ENCODE data around the gene DSC1. TPM values are rescaled to one million over a fixed set of nuclear protein-coding genes. Genes with fewer than 3 reads are reported as not detected.
A peak's percentile ranks its signal among the peaks of the same experiment; 100 is the strongest.

The DSC1 gene
- total RNA-seq, 1 donor from 2014 or later = 7.5 TPM

DNA sequence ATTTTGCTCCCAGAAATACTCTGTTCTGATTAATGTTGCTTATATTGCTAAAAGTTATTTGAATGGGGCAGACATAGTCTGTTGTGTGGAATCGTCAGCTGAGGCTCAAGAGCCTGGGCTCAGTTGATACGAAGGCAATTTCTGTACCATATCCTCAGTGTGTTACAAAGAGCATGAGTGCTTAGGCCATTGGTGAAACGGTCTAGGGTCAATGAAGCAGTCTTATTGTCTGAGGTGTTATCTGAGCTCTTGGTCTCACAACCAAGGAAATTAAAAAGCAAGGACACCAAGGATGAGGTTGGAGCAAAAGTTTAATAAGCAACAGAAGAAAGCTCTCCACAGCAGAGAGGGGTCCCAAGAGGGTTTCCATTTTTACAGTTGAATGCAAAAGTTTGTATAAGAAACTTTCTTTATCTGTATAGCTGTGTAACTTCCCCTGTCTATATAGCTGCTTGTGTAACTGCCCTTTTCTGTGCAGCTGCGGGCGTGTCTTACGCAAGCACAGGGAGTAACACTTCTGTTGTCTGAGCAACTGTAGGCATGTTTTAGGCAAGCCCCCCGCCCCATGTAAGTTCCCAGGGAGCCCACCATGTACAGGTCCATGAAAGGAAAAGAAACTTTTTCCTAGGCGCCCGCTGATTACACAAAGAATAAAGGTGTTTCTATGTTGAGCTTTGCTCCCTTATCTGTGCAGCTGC is 40.6 kb upstream of the DSC1 start:
- intact Hi-C loops (cut with micrococcal nuclease) = no loop called here
- H3K36me3 ChIP-seq = no peaks in the 10 kb centered on the region
- DNase-seq = peak; percentile 32
- H3K4me3 ChIP-seq = peak overlapping the region; percentile 60
- H3K9me3 ChIP-seq (replicated peaks) = no peaks in the 10 kb centered on the region
- no peaks in the 10 kb centered on the region for H3K27me3 ChIP-seq (ENCODE audit: low read depth)
- TF ChIP-seq, protein P1, sequence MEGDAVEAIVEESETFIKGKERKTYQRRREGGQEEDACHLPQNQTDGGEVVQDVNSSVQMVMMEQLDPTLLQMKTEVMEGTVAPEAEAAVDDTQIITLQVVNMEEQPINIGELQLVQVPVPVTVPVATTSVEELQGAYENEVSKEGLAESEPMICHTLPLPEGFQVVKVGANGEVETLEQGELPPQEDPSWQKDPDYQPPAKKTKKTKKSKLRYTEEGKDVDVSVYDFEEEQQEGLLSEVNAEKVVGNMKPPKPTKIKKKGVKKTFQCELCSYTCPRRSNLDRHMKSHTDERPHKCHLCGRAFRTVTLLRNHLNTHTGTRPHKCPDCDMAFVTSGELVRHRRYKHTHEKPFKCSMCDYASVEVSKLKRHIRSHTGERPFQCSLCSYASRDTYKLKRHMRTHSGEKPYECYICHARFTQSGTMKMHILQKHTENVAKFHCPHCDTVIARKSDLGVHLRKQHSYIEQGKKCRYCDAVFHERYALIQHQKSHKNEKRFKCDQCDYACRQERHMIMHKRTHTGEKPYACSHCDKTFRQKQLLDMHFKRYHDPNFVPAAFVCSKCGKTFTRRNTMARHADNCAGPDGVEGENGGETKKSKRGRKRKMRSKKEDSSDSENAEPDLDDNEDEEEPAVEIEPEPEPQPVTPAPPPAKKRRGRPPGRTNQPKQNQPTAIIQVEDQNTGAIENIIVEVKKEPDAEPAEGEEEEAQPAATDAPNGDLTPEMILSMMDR (IDR thresholded peaks at IDR 0.05; ENCODE audit: borderline replicate concordance) = no peak
- peaks cover 14% of the 10 kb centered on the region for H3K4me1 ChIP-seq
- peak overlapping the region; percentile 77 for H3K27ac ChIP-seq (replicated peaks)

DNA sequence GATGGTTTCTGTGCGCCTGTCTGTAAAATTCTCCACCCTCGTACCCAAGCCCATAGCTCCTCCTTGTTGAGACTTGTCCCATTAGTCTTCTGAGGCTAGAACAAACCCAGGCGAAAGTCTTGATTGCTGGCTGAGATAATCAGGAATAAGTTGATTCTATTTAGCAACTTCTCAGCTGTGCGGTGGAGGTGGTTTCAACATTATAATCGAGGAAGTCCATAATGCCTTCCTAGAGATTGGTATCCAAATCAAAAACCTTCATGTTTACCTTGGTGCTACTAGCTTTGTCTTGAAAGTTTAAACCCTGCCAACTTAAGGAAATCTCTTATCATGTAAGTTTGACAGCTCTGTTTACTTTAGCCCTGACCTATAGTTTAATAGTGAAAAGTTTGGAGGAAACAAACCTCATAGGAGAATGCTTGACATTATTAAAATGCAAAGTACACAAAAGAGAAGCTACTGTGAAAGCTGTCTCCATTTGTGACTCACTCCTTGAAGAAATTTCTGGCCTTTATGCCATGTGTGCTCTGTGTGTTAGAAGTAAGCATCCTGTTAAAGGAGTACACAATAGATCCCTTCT is 36.6 kb upstream of the DSC1 start:
- intact Hi-C loops (cut with micrococcal nuclease) = no loop called here

GRCh38 chr18:31197676-31198075 is 35.0 kb upstream of the DSC1 start:
- intact Hi-C loops (cut with micrococcal nuclease) = no loop called here

More for the DNA sequence above, 36.6 kb upstream of the DSC1 start:
- TF ChIP-seq, protein P1 (IDR thresholded peaks at IDR 0.05; ENCODE audit: borderline replicate concordance) = no peak
- peaks cover 5% of the 10 kb centered on the region for H3K4me1 ChIP-seq
- H3K36me3 ChIP-seq = no peaks in the 10 kb centered on the region
- H3K27me3 ChIP-seq (ENCODE audit: low read depth) = no peaks in the 10 kb centered on the region
- H3K9me3 ChIP-seq (replicated peaks) = no peaks in the 10 kb centered on the region
- no peak for DNase-seq
- no peak overlapping the region for H3K27ac ChIP-seq (replicated peaks)
- H3K4me3 ChIP-seq = no peak overlapping the region

DNA sequence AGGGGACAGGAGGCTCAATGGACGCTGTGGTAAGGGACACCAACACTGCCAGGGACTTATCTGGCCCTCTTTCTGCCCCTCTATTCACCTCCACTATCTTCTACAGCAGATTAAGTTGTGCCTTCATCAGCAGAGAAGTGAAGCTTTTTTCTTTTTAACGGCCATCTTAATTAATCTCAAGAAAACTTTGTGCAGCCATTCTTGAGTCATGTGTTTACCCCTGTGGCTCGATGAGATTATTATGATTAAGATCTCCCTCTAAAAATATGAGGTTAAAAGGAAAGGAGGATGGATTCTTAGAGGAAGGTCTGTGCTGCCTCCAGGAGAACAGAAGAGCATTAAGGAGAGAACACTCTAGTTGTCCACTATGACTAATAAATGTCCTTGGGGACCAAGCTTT is 32.4 kb upstream of the DSC1 start:
- TF ChIP-seq, protein P1 (IDR thresholded peaks at IDR 0.05; ENCODE audit: borderline replicate concordance) = no peak
- H3K27ac ChIP-seq (replicated peaks) = no peak overlapping the region
- no peak for DNase-seq
- H3K9me3 ChIP-seq (replicated peaks) = no peaks in the 10 kb centered on the region
- intact Hi-C loops (cut with micrococcal nuclease) = no loop called here
- no peak overlapping the region for H3K4me3 ChIP-seq
- no peaks in the 10 kb centered on the region for H3K36me3 ChIP-seq
- no peaks in the 10 kb centered on the region for H3K27me3 ChIP-seq (ENCODE audit: low read depth)
- peaks cover 5% of the 10 kb centered on the region for H3K4me1 ChIP-seq

More at GRCh38 chr18:31197676-31198075, 35.0 kb upstream of the DSC1 start:
- Histone ChIP-seq H3K36me3 (no peaks in the 10 kb centered on the region), H3K9me3 (replicated peaks) (no peaks in the 10 kb centered on the region), H3K4me3 (no peak overlapping the region), H3K27me3 (ENCODE audit: low read depth) (no peaks in the 10 kb centered on the region), H3K27ac (replicated peaks) (no peak overlapping the region), H3K4me1 (peaks cover 5% of the 10 kb centered on the region)
- TF ChIP-seq, protein P1 (IDR thresholded peaks at IDR 0.05; ENCODE audit: borderline replicate concordance) = no peak
- no peak for DNase-seq

- H3K4me3 ChIP-seq = no peak overlapping the region
- TF ChIP-seq, protein P1 (IDR thresholded peaks at IDR 0.05; ENCODE audit: borderline replicate concordance) = no peak
- no peaks in the 10 kb centered on the region for H3K9me3 ChIP-seq (replicated peaks)
- no peaks in the 10 kb centered on the region for H3K36me3 ChIP-seq
- intact Hi-C loops (cut with micrococcal nuclease) = no loop called here
- H3K27ac ChIP-seq (replicated peaks) = no peak overlapping the region
- no peaks in the 10 kb centered on the region for H3K4me1 ChIP-seq
- H3K27me3 ChIP-seq (ENCODE audit: low read depth) = no peaks in the 10 kb centered on the region
- no peak for DNase-seq
Observed at GRCh38 chr18:31192086-31192776, 29.6 kb upstream of the DSC1 start.

All from left ventricle myocardium inferior (tissue), 1 donor.